ENCODE results near the gene RHOC. TPM values are rescaled to one million over a fixed set of nuclear protein-coding genes. Genes with fewer than 3 reads are reported as not detected.
"Not testable (repeated sequence)": the region's sequence is repeated elsewhere in the genome, so short reads cannot be mapped to it uniquely, and the experiment has no call there.

Gene RHOC
- total RNA-seq, 2 donors from 2014 or later, result 272 to 373 TPM

DNA sequence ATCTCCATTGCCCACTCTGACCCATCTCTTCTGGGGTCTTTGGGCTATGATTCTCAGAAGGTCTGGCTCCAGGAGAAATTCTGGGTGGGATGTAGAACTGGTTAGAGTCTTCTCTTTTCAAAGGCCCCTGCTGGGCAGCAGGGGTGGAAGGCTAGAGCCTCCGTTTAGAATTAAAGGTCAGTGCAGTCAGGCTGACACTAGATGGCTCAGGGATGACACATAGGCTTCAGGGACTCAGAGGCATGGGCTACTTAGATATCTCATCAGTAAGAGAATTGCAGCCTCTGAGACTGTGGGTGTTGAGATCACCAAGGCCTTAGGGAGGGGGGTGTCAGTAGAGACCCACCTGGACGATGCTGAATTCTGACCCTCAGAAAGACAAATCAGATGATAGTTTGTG is 20.8 kb upstream of the RHOC start:
- 48% methylated on average over 2 of the region's 2 CpGs for WGBS
- no peak for TF ChIP-seq POLR2A (IDR thresholded peaks at IDR 0.05)
- TF ChIP-seq, protein P1, sequence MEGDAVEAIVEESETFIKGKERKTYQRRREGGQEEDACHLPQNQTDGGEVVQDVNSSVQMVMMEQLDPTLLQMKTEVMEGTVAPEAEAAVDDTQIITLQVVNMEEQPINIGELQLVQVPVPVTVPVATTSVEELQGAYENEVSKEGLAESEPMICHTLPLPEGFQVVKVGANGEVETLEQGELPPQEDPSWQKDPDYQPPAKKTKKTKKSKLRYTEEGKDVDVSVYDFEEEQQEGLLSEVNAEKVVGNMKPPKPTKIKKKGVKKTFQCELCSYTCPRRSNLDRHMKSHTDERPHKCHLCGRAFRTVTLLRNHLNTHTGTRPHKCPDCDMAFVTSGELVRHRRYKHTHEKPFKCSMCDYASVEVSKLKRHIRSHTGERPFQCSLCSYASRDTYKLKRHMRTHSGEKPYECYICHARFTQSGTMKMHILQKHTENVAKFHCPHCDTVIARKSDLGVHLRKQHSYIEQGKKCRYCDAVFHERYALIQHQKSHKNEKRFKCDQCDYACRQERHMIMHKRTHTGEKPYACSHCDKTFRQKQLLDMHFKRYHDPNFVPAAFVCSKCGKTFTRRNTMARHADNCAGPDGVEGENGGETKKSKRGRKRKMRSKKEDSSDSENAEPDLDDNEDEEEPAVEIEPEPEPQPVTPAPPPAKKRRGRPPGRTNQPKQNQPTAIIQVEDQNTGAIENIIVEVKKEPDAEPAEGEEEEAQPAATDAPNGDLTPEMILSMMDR (IDR thresholded peaks at IDR 0.05), result no peak
- no peak for TF ChIP-seq POLR2AphosphoS5 (IDR thresholded peaks at IDR 0.05)
- no peak for DNase-seq (ENCODE audit: low spot score)
- intact Hi-C loops (cut with DNase I), result no loop called here
- no peaks in the 10 kb centered on the region for H3K27me3 ChIP-seq (replicated peaks; ENCODE audit: insufficient read depth)
- no peak overlapping the region for H3K27ac ChIP-seq
- no peaks in the 10 kb centered on the region for H3K9me3 ChIP-seq
- no peaks in the 10 kb centered on the region for H3K36me3 ChIP-seq
- H3K4me3 ChIP-seq, result no peak overlapping the region
- no peaks in the 10 kb centered on the region for H3K4me1 ChIP-seq (replicated peaks)

DNA sequence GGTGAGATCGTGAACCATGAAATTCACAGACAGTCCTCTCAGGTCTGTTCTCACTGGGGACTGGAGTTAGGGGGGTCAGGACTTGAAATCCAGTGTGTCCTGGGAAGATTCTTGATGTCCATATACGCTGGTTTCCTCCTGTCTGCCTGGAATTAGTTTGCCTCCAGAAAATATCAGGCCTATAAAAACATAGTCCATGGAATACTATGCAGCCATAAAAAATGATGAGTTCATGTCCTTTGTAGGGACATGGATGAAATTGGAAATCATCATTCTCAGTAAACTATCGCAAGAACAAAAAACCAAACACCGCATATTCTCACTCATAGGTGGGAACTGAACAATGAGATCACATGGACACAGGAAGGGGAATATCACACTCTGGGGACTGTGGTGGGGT is 17.3 kb upstream of the RHOC start:
- H3K9me3 ChIP-seq; intact Hi-C loops (cut with DNase I); H3K36me3 ChIP-seq; H3K4me1 ChIP-seq (replicated peaks); H3K4me3 ChIP-seq; H3K27me3 ChIP-seq (replicated peaks; ENCODE audit: insufficient read depth); DNase-seq (ENCODE audit: low spot score); H3K27ac ChIP-seq: not testable (repeated sequence)
- 100% methylated on average over 4 of the region's 4 CpGs for WGBS

- H3K27ac ChIP-seq, result no peak overlapping the region
- 88% methylated on average over 8 of the region's 8 CpGs for WGBS
These were observed 16.5 kb upstream of the RHOC start for GRCh38 chr1:112723511-112723839.

DNA sequence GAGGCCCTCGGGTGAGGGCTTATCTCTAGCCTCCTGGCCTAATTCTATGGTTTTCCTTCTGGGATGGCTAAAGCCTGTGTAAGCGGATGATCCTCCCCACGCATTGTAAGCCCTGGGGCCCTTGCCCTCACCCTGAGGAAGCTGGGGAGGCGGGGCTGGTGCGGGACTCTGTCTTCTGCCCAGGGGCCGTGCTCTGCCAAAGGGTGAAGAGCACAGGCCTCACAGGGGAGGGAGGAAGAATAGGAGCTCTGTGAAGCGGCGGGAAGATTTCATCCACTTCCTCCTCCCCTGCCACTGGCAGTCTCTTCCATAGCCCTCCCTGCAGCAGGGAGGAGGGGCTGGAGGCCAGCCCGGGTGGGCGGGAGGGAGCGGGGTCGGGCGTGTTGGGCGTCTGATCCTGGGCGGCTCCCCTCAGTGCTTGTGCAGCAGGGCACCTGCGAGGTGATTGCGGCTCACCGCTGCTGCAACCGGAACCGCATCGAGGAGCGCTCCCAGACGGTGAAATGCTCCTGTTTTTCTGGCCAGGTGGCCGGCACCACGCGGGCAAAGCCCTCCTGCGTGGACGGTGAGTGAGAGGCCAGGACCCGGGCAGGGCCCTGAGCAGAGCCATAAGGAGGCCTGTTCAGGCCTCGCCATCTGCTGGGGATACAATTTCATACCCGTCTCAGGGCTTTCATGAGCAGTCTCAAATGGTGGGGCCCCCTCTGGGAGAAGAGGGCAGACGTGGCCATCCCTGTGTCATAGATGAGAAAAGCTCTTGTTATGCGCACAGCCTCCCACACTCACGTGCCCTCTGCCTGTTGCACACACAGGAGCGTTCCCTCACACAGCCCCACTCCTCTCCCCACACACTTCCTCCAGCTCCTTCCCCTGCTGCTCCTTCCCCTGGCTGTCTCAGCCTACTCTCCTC is 15.9 kb upstream of the RHOC start:
- intact Hi-C loops (cut with DNase I), result no loop called here
- Histone ChIP-seq H3K4me3 (no peak overlapping the region), H3K27ac (no peak overlapping the region), H3K9me3 (no peaks in the 10 kb centered on the region), H3K36me3 (no peaks in the 10 kb centered on the region), H3K27me3 (replicated peaks; ENCODE audit: insufficient read depth) (no peaks in the 10 kb centered on the region), H3K4me1 (replicated peaks) (no peaks in the 10 kb centered on the region)
- WGBS, result 14% methylated on average over 31 of the region's 35 CpGs
- DNase-seq (ENCODE audit: low spot score), result no peak
- TF ChIP-seq POLR2A (IDR thresholded peaks at IDR 0.05) (no peak), POLR2AphosphoS5 (IDR thresholded peaks at IDR 0.05) (no peak)
- TF ChIP-seq, protein P1 (IDR thresholded peaks at IDR 0.05), result no peak

More at GRCh38 chr1:112723511-112723839, 16.5 kb upstream of the RHOC start:
- H3K9me3 ChIP-seq, result no peaks in the 10 kb centered on the region
- no peak for DNase-seq (ENCODE audit: low spot score)
- TF ChIP-seq POLR2AphosphoS5 (IDR thresholded peaks at IDR 0.05), result no peak
- TF ChIP-seq, protein P1 (IDR thresholded peaks at IDR 0.05), result no peak
- TF ChIP-seq POLR2A (IDR thresholded peaks at IDR 0.05), result no peak
- H3K4me1 ChIP-seq (replicated peaks), result no peaks in the 10 kb centered on the region
- H3K4me3 ChIP-seq, result no peak overlapping the region
- H3K27me3 ChIP-seq (replicated peaks; ENCODE audit: insufficient read depth), result no peaks in the 10 kb centered on the region
- intact Hi-C loops (cut with DNase I), result no loop called here
- H3K36me3 ChIP-seq, result no peaks in the 10 kb centered on the region

- H3K9me3 ChIP-seq, result no peaks in the 10 kb centered on the region
- no peaks in the 10 kb centered on the region for H3K4me1 ChIP-seq (replicated peaks)
- intact Hi-C loops (cut with DNase I), result no loop called here
- DNase-seq (ENCODE audit: low spot score), result no peak
- H3K27me3 ChIP-seq (replicated peaks; ENCODE audit: insufficient read depth), result no peaks in the 10 kb centered on the region
- no peaks in the 10 kb centered on the region for H3K36me3 ChIP-seq
- TF ChIP-seq POLR2AphosphoS5 (IDR thresholded peaks at IDR 0.05) (no peak), POLR2A (IDR thresholded peaks at IDR 0.05) (no peak)
- TF ChIP-seq, protein P1 (IDR thresholded peaks at IDR 0.05), result no peak
- no peak overlapping the region for H3K27ac ChIP-seq
- no peak overlapping the region for H3K4me3 ChIP-seq
- 56% methylated on average over 10 of the region's 10 CpGs for WGBS
These were observed 15.1 kb upstream of the RHOC start for GRCh38 chr1:112721966-112722524.

DNA sequence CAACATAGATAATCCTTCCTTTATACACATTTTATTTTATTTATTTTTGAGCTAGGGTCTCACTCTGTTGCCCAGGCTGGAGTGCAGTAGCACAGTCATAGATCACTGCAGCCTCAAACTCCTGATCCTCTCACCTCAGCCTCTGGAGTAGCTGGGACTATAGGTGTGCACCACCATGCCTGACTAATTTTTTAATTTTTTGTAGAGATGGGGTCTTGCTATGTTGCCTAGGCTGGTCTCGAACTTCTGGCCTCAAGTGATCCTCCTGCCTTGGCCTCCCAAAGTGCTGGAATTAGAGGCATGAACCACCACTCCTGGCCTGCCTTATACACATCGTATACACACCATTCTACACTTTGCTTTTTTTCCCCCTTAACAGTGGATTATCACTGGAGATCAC is 14.4 kb upstream of the RHOC start:
- 94% methylated on average over 2 of the region's 2 CpGs for WGBS
- H3K27me3 ChIP-seq (replicated peaks; ENCODE audit: insufficient read depth); intact Hi-C loops (cut with DNase I): not testable (repeated sequence)

More for the DNA sequence above, 14.4 kb upstream of the RHOC start:
- not testable (repeated sequence) for H3K4me1 ChIP-seq (replicated peaks); DNase-seq (ENCODE audit: low spot score); H3K9me3 ChIP-seq; H3K4me3 ChIP-seq; H3K36me3 ChIP-seq; H3K27ac ChIP-seq

Data from prostate gland (tissue), 2 donors.